ENCODE data around the gene ACSS1. TPM values are rescaled to one million over a fixed set of nuclear protein-coding genes. Genes with fewer than 3 reads are reported as not detected.

The ACSS1 gene
- total RNA-seq, 4 donors from 2014 or later, result 38.5 to 55.5 (median 42.2) TPM

- DNase-seq (ENCODE audit: low spot score in 2 of 2), result no peak
- Histone ChIP-seq H3K27ac (no peak overlapping the region), H3K4me3 (no peak overlapping the region), H3K4me1 (peaks cover 0 to 2% (median 0%) of the 10 kb centered on the region in 4 donors), H3K27me3 (no peaks in the 10 kb centered on the region), H3K36me3 (peaks cover 0 to 90% (median 33%) of the 10 kb centered on the region in 3 donors), H3K9me3 (peaks cover 0 to 12% (median 0%) of the 10 kb centered on the region in 4 donors)
- TF ChIP-seq POLR2A (IDR thresholded peaks at IDR 0.05) (no peak), EP300 (IDR thresholded peaks at IDR 0.05) (no peak), CTCF (IDR thresholded peaks at IDR 0.05) (no peak)
- 78 to 85% methylated on average over 6 of the region's 6 CpGs for WGBS, 2 donors
Measured at GRCh38 chr20:24971376-24972101, 86.4 kb downstream of the ACSS1 start.

GRCh38 chr20:24970754-24971153 lies 87.2 kb downstream of the ACSS1 start:
- Histone ChIP-seq H3K4me1 (peaks cover 0 to 2% (median 0%) of the 10 kb centered on the region in 4 donors), H3K27ac (no peak overlapping the region), H3K36me3 (peaks cover 0 to 90% (median 28%) of the 10 kb centered on the region in 3 donors), H3K4me3 (no peak overlapping the region), H3K9me3 (peaks cover 0 to 6% (median 0%) of the 10 kb centered on the region in 4 donors), H3K27me3 (no peaks in the 10 kb centered on the region)
- TF ChIP-seq POLR2A (IDR thresholded peaks at IDR 0.05) (no peak), CTCF (IDR thresholded peaks at IDR 0.05) (peak in 1 of 5 experiments; percentile 19)
- WGBS, 2 donors, result 69 to 84% methylated on average over 8 of the region's 8 CpGs
- DNase-seq (ENCODE audit: low spot score in 2 of 2), result no peak

- WGBS, 2 donors, result 85 to 91% methylated on average over 5 of the region's 5 CpGs
- DNase-seq (ENCODE audit: low spot score in 2 of 2), result no peak
Measured at GRCh38 chr20:24970030-24970553, 87.8 kb downstream of the ACSS1 start.

GRCh38 chr20:24969186-24970029 lies 88.5 kb downstream of the ACSS1 start:
- TF ChIP-seq CTCF (IDR thresholded peaks at IDR 0.05), result no peak
- no peak for TF ChIP-seq EP300 (IDR thresholded peaks at IDR 0.05)
- TF ChIP-seq POLR2A (IDR thresholded peaks at IDR 0.05), result no peak
- no peak overlapping the region for H3K27ac ChIP-seq
- H3K36me3 ChIP-seq, result peaks cover 0 to 94% (median 28%) of the 10 kb centered on the region in 3 donors
- no peak overlapping the region for H3K4me3 ChIP-seq
- H3K27me3 ChIP-seq, result no peaks in the 10 kb centered on the region
- H3K4me1 ChIP-seq, result peaks cover 0 to 2% (median 0%) of the 10 kb centered on the region in 4 donors
- WGBS, 2 donors, result 90 to 94% methylated on average over 19 of the region's 19 CpGs
- no peaks in the 10 kb centered on the region for H3K9me3 ChIP-seq
- DNase-seq (ENCODE audit: low spot score in 2 of 2), result no peak

More at GRCh38 chr20:24970030-24970553, 87.8 kb downstream of the ACSS1 start:
- H3K9me3 ChIP-seq, result peaks cover 0 to under 1% (median 0%) of the 10 kb centered on the region in 4 donors
- peaks cover 0 to 2% (median 0%) of the 10 kb centered on the region in 4 donors for H3K4me1 ChIP-seq
- H3K27me3 ChIP-seq, result no peaks in the 10 kb centered on the region
- TF ChIP-seq POLR2A (IDR thresholded peaks at IDR 0.05) (no peak), EP300 (IDR thresholded peaks at IDR 0.05) (no peak), CTCF (IDR thresholded peaks at IDR 0.05) (no peak)
- H3K27ac ChIP-seq, result no peak overlapping the region
- peaks cover 0 to 90% (median 28%) of the 10 kb centered on the region in 3 donors for H3K36me3 ChIP-seq
- no peak overlapping the region for H3K4me3 ChIP-seq

Data from tibial nerve (tissue), 4 donors.